Fibroblast of pulmonary artery (primary cell): ENCODE data around the gene CTDP1.

Experiments used
- DNase-seq: peaks from one replicate; pipeline ENCODE4 v3.0.0-alpha.2; 2010; ENCODE audit warnings: low read depth
- H3K4me3 ChIP-seq: replicated peaks from 2 replicates; pipeline ENCODE4 v1.5.1; 2011; ENCODE audit warnings: low read depth, mild to moderate bottlenecking, control low read depth, low read length, moderate library complexity
- TF ChIP-seq, protein P1 (sequence below): IDR thresholded peaks from 2 replicates; pipeline ENCODE4 v1.5.1; 2011; ENCODE audit warnings: mild to moderate bottlenecking, control low read depth, low read length, inconsistent platforms; ENCODE audit errors: missing control alignments

CTDP1 gene

DNA sequence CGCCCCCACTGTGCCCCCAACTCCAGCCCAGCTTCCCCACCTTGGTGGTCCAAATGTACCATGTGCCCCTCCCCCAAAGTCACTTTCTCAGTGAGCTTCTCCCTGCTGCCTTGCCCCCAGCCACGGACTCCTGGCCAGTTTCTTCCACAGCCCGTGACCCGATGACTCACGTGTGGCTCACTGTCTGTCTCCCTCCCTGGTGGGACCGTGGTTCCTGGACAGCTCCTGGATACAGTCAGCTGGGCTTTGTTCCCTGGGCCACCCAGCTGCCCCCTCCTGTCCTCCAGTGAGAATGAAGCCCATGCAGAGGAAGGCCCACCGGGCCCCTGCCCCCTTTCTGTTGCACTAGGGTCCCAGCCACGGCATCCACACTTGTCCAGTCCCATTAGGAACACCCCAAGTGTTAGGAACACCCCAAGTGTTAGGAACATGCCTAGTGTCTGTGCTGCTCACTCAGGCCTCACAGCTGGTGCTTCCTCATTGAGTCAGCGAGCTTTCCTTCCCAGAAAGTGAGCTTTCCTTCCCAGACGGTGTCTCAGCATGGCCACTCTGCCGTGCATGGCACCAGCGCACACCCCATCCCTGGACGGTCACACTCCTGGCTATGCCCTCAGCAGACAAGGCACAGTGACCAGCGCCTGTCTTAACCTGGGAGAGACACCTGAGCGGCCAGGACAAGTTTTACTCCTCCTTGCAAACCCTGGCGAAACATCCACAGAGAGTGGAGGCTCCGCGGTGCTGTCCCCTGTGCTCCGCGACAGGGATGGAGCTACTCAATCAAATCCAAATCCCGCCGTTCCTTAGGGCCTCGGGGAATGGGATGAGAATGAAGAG is 44.8 kb upstream of the CTDP1 start:
- DNase-seq = no peak
- H3K4me3 ChIP-seq = no peak overlapping the region
- TF ChIP-seq, protein P1, sequence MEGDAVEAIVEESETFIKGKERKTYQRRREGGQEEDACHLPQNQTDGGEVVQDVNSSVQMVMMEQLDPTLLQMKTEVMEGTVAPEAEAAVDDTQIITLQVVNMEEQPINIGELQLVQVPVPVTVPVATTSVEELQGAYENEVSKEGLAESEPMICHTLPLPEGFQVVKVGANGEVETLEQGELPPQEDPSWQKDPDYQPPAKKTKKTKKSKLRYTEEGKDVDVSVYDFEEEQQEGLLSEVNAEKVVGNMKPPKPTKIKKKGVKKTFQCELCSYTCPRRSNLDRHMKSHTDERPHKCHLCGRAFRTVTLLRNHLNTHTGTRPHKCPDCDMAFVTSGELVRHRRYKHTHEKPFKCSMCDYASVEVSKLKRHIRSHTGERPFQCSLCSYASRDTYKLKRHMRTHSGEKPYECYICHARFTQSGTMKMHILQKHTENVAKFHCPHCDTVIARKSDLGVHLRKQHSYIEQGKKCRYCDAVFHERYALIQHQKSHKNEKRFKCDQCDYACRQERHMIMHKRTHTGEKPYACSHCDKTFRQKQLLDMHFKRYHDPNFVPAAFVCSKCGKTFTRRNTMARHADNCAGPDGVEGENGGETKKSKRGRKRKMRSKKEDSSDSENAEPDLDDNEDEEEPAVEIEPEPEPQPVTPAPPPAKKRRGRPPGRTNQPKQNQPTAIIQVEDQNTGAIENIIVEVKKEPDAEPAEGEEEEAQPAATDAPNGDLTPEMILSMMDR = no peak

DNA sequence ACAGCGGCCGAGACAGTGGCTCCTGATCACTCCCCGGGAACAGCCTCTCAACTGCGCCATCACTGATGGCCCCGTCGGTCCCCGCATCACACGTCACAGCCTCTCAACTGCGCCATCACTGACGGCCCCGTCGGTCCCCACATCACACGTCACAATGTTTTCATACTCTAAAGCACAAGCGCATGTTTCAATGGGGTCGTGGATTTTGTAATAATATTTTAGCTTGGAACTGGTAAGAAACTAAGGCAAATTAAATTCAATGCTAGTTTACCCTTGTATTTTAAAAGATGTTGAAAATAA is 44.2 kb upstream of the CTDP1 start:
- DNase-seq = no peak
- no peak overlapping the region for H3K4me3 ChIP-seq
- TF ChIP-seq, protein P1 = no peak

DNA sequence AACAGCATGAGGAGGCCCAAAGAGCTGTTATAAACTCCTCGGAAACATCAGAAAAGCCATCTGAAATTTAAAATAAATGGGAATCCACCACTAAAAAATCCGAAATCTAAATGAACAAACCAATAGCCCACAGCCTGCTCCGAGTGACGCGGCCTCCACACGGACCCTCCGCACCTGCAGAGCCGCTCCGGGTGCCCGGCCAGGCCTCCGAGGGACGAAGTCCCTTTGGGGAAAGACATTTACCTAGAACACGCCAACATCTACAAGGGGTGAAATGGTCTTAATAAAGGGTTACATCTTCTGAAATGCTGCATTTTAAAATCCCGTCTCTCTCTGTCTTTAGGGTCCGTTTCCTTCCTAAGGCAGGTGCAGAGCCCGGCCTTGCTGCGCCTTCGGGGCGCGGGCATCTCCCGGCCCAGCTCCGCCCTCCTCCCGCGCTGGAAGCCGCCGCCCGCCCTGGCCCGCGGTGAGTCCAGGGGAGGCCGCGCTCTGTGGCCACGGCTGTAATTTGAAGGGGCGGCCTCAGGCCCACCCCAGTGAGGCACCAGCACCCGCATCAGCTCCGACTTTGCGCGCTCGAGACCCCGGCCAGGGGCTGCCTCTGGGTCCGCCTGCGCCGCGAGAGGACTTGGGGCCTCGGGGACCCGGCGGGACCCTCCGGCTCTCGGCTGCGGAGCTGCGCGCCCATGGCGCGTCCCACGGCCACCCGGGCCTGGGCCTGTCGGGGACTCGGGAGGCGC is 42.3 kb upstream of the CTDP1 start:
- TF ChIP-seq, protein P1 = no peak
- DNase-seq = no peak
- H3K4me3 ChIP-seq = no peak overlapping the region

DNA sequence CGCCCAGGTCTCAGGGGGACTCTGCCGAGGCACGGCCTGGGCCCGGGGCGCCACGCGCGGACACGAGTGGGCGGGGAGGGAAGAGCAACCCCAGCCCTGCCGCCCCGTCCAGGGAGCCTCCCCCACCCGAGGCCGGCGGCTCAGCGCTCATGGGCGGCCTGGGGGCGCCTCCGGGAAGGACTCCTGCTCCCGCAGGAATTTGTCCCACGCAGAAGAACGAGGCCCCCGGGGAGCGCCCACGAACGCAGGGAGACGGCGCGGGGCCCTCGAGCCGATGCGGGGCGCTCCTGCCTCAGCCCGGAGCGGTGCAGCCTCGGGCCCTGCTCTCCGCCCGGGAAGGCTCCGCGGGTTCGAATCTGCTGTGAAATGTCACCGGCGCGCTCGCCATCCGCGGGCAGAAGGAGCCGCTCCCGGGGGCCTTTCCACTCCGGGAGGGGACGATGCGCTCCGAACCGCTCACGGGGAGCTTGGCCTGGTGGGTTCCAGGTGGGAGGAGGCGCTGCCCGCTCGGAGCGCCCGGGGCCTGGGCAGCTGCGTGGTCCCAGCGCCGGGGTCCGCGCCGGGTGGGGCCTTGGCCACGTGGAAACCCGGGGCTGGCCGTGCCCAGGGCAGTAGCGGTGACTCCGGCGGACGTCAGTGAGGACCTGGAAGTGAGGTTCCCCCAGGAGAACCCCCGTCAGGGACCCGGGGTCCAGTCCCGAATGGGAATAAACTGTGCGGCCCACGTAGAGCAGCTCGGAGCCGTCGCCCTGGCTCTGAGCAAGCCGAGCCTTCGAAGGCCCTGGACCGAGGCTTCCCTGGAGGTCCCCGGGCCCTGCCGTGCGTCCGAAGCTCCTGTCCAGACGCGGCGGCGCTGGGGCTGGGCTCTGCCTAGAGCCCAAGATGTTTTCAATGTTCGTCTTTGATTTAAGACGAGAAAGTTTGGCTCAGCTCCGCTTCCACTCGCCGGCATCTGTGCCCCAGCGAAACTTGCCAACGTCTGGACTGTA is 41.4 kb upstream of the CTDP1 start:
- DNase-seq = no peak
- no peak overlapping the region for H3K4me3 ChIP-seq
- TF ChIP-seq, protein P1 = no peak

DNA sequence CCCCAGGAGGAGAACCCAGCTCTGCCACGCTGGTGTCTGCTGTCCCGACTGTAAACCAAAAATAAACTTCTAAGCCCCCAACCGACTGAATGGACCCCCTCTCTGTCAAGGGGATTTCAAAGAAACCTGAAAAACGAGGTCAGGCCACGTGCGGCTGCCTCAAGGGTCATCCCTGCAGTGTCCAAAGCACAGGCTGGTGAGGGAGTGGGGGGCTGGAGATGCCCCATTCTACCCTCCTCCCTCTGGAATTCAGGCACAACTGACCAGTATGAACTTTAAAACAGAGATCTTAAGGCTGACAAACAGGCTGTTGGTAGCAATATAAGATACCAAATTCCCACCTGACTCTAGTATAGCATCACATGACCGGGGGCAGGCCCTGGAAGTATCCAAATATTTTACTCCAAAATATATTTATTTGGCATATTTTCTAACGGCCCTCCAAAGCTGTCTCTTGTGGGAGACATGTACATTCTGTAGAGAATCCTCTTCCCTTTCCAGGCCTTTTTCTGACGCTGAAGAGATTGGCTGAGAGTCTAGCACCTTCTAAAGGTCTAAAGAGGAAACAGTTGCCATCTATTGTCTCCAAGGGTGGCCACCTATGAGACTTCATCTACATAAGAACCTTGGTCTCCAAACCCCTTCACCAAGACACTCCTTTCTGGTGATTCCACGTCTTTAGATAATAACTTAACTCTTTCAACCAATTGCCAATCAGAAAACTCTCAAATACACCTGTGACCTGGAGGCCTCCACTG is 40.4 kb upstream of the CTDP1 start:
- no peak overlapping the region for H3K4me3 ChIP-seq
- DNase-seq = peak; percentile 14
- TF ChIP-seq, protein P1 = no peak

DNA sequence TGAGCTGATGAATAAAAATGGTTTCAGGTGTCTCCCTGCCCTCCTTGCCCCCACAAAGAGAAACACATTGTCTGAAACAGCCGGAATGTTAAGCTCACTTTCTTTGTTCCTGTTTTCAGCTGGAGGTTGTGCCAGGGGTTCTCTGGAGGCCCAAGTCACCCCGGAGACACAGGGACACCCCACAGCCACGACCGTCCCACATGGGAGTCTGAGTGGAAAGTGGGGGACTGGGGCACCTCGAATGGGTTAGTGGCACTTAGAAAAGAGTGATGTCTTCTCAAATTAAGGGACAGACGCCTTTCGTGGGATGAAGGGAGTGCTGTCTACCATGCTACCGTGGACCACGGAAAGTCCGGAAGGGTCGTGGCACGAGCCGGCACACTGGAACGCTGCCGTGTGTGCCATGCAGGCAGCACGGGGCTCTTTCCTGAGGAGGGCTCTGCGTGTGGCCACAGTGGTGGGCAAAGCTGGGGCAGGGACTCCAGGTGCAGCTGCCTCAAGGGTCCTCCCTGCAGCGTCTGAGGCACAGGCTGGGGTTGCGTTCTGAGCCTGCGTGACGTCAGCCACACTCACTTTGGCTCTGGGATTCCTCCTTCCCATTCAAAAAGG is 39.4 kb upstream of the CTDP1 start:
- DNase-seq = no peak
- TF ChIP-seq, protein P1 = no peak
- H3K4me3 ChIP-seq = no peak overlapping the region
